G401.6 (cell line): ENCODE data around the gene MAPT.

Source experiments
- FAIRE-seq: peaks from 2 replicates; lab custom pipeline; 2012; peaks lifted over from hg19 to GRCh38; lab: Jason Lieb, UNC

MAPT gene

GRCh38 chr17:45974916-45975630, 80.7 kb downstream of the MAPT start:
- FAIRE-seq, result no peak

- no peak for FAIRE-seq
These were observed 81.4 kb downstream of the MAPT start for GRCh38 chr17:45975640-45976295.

GRCh38 chr17:45976391-45976754, 82.0 kb downstream of the MAPT start:
- FAIRE-seq, result no peak

- no peak for FAIRE-seq
These were observed 82.6 kb downstream of the MAPT start for GRCh38 chr17:45976755-45977505.

- FAIRE-seq, result no peak
These were observed 83.1 kb downstream of the MAPT start for GRCh38 chr17:45977506-45977824.

GRCh38 chr17:45977976-45978626, 83.7 kb downstream of the MAPT start:
- no peak for FAIRE-seq

GRCh38 chr17:45979137-45979536, 84.8 kb downstream of the MAPT start:
- no peak for FAIRE-seq

GRCh38 chr17:45980855-45981254, 86.5 kb downstream of the MAPT start:
- no peak for FAIRE-seq

- FAIRE-seq, result no peak
These were observed 87.0 kb downstream of the MAPT start for GRCh38 chr17:45981306-45981705.

GRCh38 chr17:45982791-45983613, 88.6 kb downstream of the MAPT start:
- no peak for FAIRE-seq

GRCh38 chr17:45983614-45984310, 89.4 kb downstream of the MAPT start:
- no peak for FAIRE-seq

GRCh38 chr17:45984368-45984767, 90.0 kb downstream of the MAPT start:
- FAIRE-seq, result no peak

GRCh38 chr17:45985447-45985846, 91.1 kb downstream of the MAPT start:
- no peak for FAIRE-seq

- FAIRE-seq, result no peak
These were observed 91.7 kb downstream of the MAPT start for GRCh38 chr17:45986056-45986455.

GRCh38 chr17:45987706-45988105, 93.4 kb downstream of the MAPT start:
- FAIRE-seq, result no peak

- FAIRE-seq, result no peak
These were observed 95.4 kb downstream of the MAPT start for GRCh38 chr17:45989759-45990158.

- FAIRE-seq, result no peak
These were observed 96.5 kb downstream of the MAPT start for GRCh38 chr17:45990886-45991285.

- no peak for FAIRE-seq
These were observed 97.0 kb downstream of the MAPT start for GRCh38 chr17:45991341-45991740.

GRCh38 chr17:45992175-45992574, 97.8 kb downstream of the MAPT start:
- FAIRE-seq, result no peak

GRCh38 chr17:45992904-45993303, 98.5 kb downstream of the MAPT start:
- FAIRE-seq, result no peak

- no peak for FAIRE-seq
These were observed 99.7 kb downstream of the MAPT start for GRCh38 chr17:45993962-45994627.
